Astrocyte of the spinal cord (primary cell): ENCODE data around the gene SYT8.
A peak's percentile ranks its signal among the peaks of the same experiment; 100 is the strongest.
"Not testable (repeated sequence)": the region's sequence is repeated elsewhere in the genome, so short reads cannot be mapped to it uniquely, and the experiment has no call there.

Source experiments
- DNase-seq: peaks from one replicate; pipeline ENCODE4 v3.0.0; 2011; ENCODE audit warnings: low read depth, low spot score
- H3K4me3 ChIP-seq: 2 replicates; pipeline ENCODE4 v1.5.1; 2011; ENCODE audit warnings: low read depth, mild to moderate bottlenecking, low read length, moderate library complexity
- CTCF ChIP-seq: IDR thresholded peaks from 2 replicates; pipeline ENCODE4 v1.5.1; 2012; ENCODE audit warnings: low read depth, mild to moderate bottlenecking, low read length, inconsistent platforms
- in situ Hi-C: cut with HindIII; loops from 2 replicates; pipeline ENCODE4 v1.10.0; 2017; ENCODE audit warnings: low sequenced_read_pairs

SYT8 gene

GRCh38 chr11:1875093-1875850 is 40.5 kb downstream of the SYT8 start:
- in situ Hi-C loops: no loop called here

GRCh38 chr11:1875851-1876301 is 41.1 kb downstream of the SYT8 start:
- H3K4me3 ChIP-seq, DNase-seq, in situ Hi-C loops: not testable (repeated sequence)

More at GRCh38 chr11:1875093-1875850, 40.5 kb downstream of the SYT8 start:
- H3K4me3 ChIP-seq: no peak overlapping the region
- no peak for DNase-seq
- TF ChIP-seq CTCF: no peak

- H3K4me3 ChIP-seq: no peak overlapping the region
- peak; percentile 73 for TF ChIP-seq CTCF
- DNase-seq: peak; percentile 65
- in situ Hi-C loops: no loop called here
Measured at GRCh38 chr11:1876361-1877063, 41.7 kb downstream of the SYT8 start.

- peak; percentile 72 for DNase-seq
- TF ChIP-seq CTCF: no peak
- in situ Hi-C loops: no loop called here
- no peak overlapping the region for H3K4me3 ChIP-seq
Measured at GRCh38 chr11:1877211-1878136, 42.7 kb downstream of the SYT8 start.

- TF ChIP-seq CTCF: no peak
- DNase-seq: no peak
- no peak overlapping the region for H3K4me3 ChIP-seq
- in situ Hi-C loops: no loop called here
Measured at GRCh38 chr11:1878137-1879031, 43.6 kb downstream of the SYT8 start.

- no peak for TF ChIP-seq CTCF
- H3K4me3 ChIP-seq: no peak overlapping the region
- no peak for DNase-seq
- in situ Hi-C loops: no loop called here
Measured at GRCh38 chr11:1879342-1879940, 44.7 kb downstream of the SYT8 start.
